HepG2 (cell line): ENCODE measurements around the gene RCAN2. TPM values are rescaled to one million over a fixed set of nuclear protein-coding genes. Genes with fewer than 3 reads are reported as not detected.

ENCODE experiments used
- ATAC-seq: fragments of 200-7000 bp; cut with Tn5 transposase; 3 replicates; pipeline ENCODE4 v1.9.1; 2020; ENCODE audit warnings: mild to moderate bottlenecking, moderate library complexity
- BruUV-seq: library from RNA; stranded (reverse); fragments of 400-500 nt; replicated peaks from 2 replicates; lab custom pipeline; 2021; lab: Mats Ljungman, UMichigan
- CTCF ChIA-PET: fragments of 300-600 bp; formaldehyde crosslinking; extraction: SDS; loops from one replicate; lab custom pipeline; 2021; ENCODE audit warnings: low total read pairs, inconsistent platforms, low intra/inter-chr PET ratio; lab: Yijun Ruan, JAX
- POLR2A ChIA-PET: fragments of 350-600 bp; sonication (Branson Sonifier 250); formaldehyde crosslinking; loops from one replicate; lab custom pipeline; 2020; ENCODE audit warnings: antibody characterized with exemption, inconsistent platforms; lab: Yijun Ruan, JAX
- DNase-seq: peaks from one replicate; pipeline ENCODE4 v3.0.0-alpha.2; 2015; ENCODE audit warnings: low spot score
- FAIRE-seq: peaks from 3 replicates; lab custom pipeline; 2011; peaks lifted over from hg19 to GRCh38; lab: Jason Lieb, UNC
- H2AFZ ChIP-seq: one replicate; pipeline ENCODE4 v1.6.1; 2011; ENCODE audit warnings: low read length, inconsistent platforms
- H3K27ac ChIP-seq: fragments of 300-600 bp; 3 replicates; pipeline ENCODE4 v1.8.0; 2011; ENCODE audit warnings: mixed run types, mild to moderate bottlenecking, mixed read lengths, low read length, inconsistent platforms; ENCODE audit not compliant: insufficient read depth; ENCODE audit errors: extremely low read length
- H3K27me3 ChIP-seq, 2 experiments: fragments of 200-600 bp in 1 of 2; 2 replicates in 1 of 2; 3 replicates in 1 of 2; pipeline versions ENCODE4 v1.6.0 to v1.8.0; 2011; ENCODE audit warnings: low read length in 2 of 2, mild to moderate bottlenecking in 2 of 2, moderate library complexity in 2 of 2, inconsistent platforms in 1 of 2; ENCODE audit not compliant: insufficient read depth in 2 of 2, control insufficient read depth in 1 of 2
- H3K36me3 ChIP-seq, 2 experiments: fragments of 200-600 bp in 1 of 2; replicated peaks in 1 of 2; 2 replicates in 1 of 2; 3 replicates in 1 of 2; pipeline versions ENCODE4 v1.5.1 to v1.8.0; 2011; ENCODE audit warnings: low read length in 2 of 2, inconsistent platforms in 1 of 2; ENCODE audit not compliant: insufficient read depth in 2 of 2, control insufficient read depth in 1 of 2
- H3K4me1 ChIP-seq: 2 replicates; pipeline ENCODE4 v1.5.1; 2012; ENCODE audit warnings: low read length, inconsistent platforms; ENCODE audit not compliant: insufficient read depth
- H3K4me2 ChIP-seq: 2 replicates; pipeline ENCODE4 v1.6.0; 2011; ENCODE audit warnings: low read depth, low read length, inconsistent platforms
- H3K4me3 ChIP-seq, 3 experiments: fragments of 200-600 bp in 1 of 3; sonication (generic), shearing (Covaris generic) in 1 of 3; replicated peaks in 1 of 3; 2 replicates each; pipeline ENCODE4 v1.5.1; 2011 to 2016; ENCODE audit warnings: low read length in 3 of 3, inconsistent platforms in 2 of 3, low read depth in 2 of 3, mild to moderate bottlenecking in 2 of 3, control low read depth in 1 of 3, mixed read lengths in 1 of 3; ENCODE audit not compliant: insufficient read depth in 1 of 3
- H3K79me2 ChIP-seq: one replicate; pipeline ENCODE4 v1.6.1; 2011; ENCODE audit warnings: low read length, inconsistent platforms; ENCODE audit not compliant: insufficient read depth
- H3K9ac ChIP-seq: 2 replicates; pipeline ENCODE4 v1.6.0; 2011; ENCODE audit warnings: mild to moderate bottlenecking, low read depth, low read length, inconsistent platforms; ENCODE audit not compliant: insufficient read depth
- H3K9me3 ChIP-seq: 2 replicates; pipeline ENCODE4 v1.5.1; 2012; ENCODE audit warnings: mild to moderate bottlenecking, low read length
- H4K20me1 ChIP-seq: 2 replicates; pipeline ENCODE4 v1.6.0; 2011; ENCODE audit warnings: inconsistent platforms, mild to moderate bottlenecking, low read length, moderate library complexity; ENCODE audit not compliant: insufficient read depth
- CREM ChIP-seq, 2 experiments: sonication (generic) in 1 of 2; formaldehyde crosslinking in 1 of 2; IDR thresholded peaks; 2 replicates each; pipeline versions ENCODE4 v1.4.0 to v1.6.1; 2016 to 2020; ENCODE audit warnings: antibody characterized with exemption in 1 of 2, mild to moderate bottlenecking in 1 of 2, missing genetic modification reagents in 1 of 2
- NFYC ChIP-seq: IDR thresholded peaks from 2 replicates; pipeline ENCODE4 v1.6.1; 2016; ENCODE audit warnings: missing genetic modification reagents, missing compliant biosample characterization
- PCBP2 ChIP-seq: fragments of 200-400 bp; formaldehyde crosslinking; optimal IDR thresholded peaks from 2 replicates; pipeline ENCODE3; 2018; ENCODE audit warnings: low read length, low read depth; ENCODE audit not compliant: poor library complexity, severe bottlenecking
- POGZ ChIP-seq: sonication (generic); formaldehyde crosslinking; IDR thresholded peaks from 2 replicates; pipeline ENCODE4 v1.4.0; 2020; ENCODE audit warnings: mild to moderate bottlenecking, missing genetic modification reagents
- SNAPC5 ChIP-seq: sonication (generic); formaldehyde crosslinking; IDR thresholded peaks from 2 replicates; pipeline ENCODE4 v1.8.1; 2023; ENCODE audit warnings: mild to moderate bottlenecking, missing genetic modification reagents, borderline replicate concordance
- U2AF2 ChIP-seq: fragments of 200-400 bp; formaldehyde crosslinking; IDR thresholded peaks from 2 replicates; pipeline ENCODE4 v1.6.1; 2017; ENCODE audit warnings: low read depth, mild to moderate bottlenecking, low read length
- ZFP91 ChIP-seq: sonication (generic); formaldehyde crosslinking; IDR thresholded peaks from 2 replicates; pipeline ENCODE4 v1.9.0; 2022; ENCODE audit warnings: missing genetic modification reagents, mild to moderate bottlenecking, borderline replicate concordance
- ZMYM3 ChIP-seq: sonication (generic); formaldehyde crosslinking; IDR thresholded peaks from 2 replicates; pipeline ENCODE4 v1.5.1; 2020; ENCODE audit warnings: mild to moderate bottlenecking, missing genetic modification reagents
- ZNF557 ChIP-seq: sonication (generic); formaldehyde crosslinking; IDR thresholded peaks from 2 replicates; pipeline ENCODE4 v1.4.0; 2020; ENCODE audit warnings: missing genetic modification reagents
- WGBS: methylation state at CpG from one replicate; pipeline ENCODE4 v1.1.6; 2017; ENCODE audit warnings: low lambda C conversion rate; 5-methylcytosine and 5-hydroxymethylcytosine counted together
- in situ Hi-C: cut with HindIII; loops from 2 replicates; pipeline ENCODE4 v1.10.0; 2017; ENCODE audit warnings: low pct_unique_long_range_greater_than_20kb; ENCODE audit not compliant: extremely low pct_ligation_motif_present
- intact Hi-C: fragments of 100-400 bp; cut with micrococcal nuclease; formaldehyde crosslinking; loops from one replicate; pipeline ENCODE4 v1.10.0; 2022; ENCODE audit not compliant: unreplicated experiment
- polyA plus RNA-seq, 8 experiments: library from polyadenylated mRNA; depleted of rRNA in 3 of 8; stranded (reverse) in 7 of 8; unstranded in 1 of 8; fragments of >200 nt; fragmentation: Illumina TruSeq in 4 of 8; extraction: Trizol in 4 of 8; gene quantifications; 2 replicates each; pipeline versions ENCODE4 v1.2.1 to v1.2.3, GENCODE V29; 2011 to 2016; ENCODE audit warnings: low read depth in 4 of 8, missing spikeins in 1 of 8, mixed read lengths in 1 of 8; ENCODE audit not compliant: insufficient read depth in 1 of 8
- total RNA-seq, 5 experiments: library from RNA; depleted of rRNA; stranded (reverse); fragments of >200 nt; fragmentation: Illumina TruSeq; extraction: Trizol; gene quantifications; 2 replicates each; pipeline ENCODE4 v1.2.3, GENCODE V29; 2016; ENCODE audit warnings: low read depth in 1 of 5

The RCAN2 gene
- total and polyA plus RNA-seq, 2 of the 13 experiments (the other 11 are each of a cell fraction or from before 2014, with no cell fraction given) = not detected

- ChIA-PET POLR2A (no interaction called here), CTCF (no interaction called here)
- 2% methylated on average over 2 of the region's 2 CpGs for WGBS
- intact Hi-C loops (no loop called here), in situ Hi-C loops (loop anchor here (25.0 kb wide), 1 partner anchor 784 kb away; no protein-coding TSS in a partner anchor)
- Histone ChIP-seq H2AFZ (no peak overlapping the region), H3K27me3 (no peaks in the 10 kb centered on the region), H3K79me2 (no peaks in the 10 kb centered on the region), H3K4me2 (no peak overlapping the region), H3K4me1 (no peaks in the 10 kb centered on the region), H3K27ac (no peak overlapping the region), H3K9ac (no peak overlapping the region), H4K20me1 (no peaks in the 10 kb centered on the region), H3K4me3 (no peak overlapping the region), H3K36me3 (no peaks in the 10 kb centered on the region), H3K9me3 (no peaks in the 10 kb centered on the region)
- no peak for DNase-seq
- no peak for FAIRE-seq
- no TSS peak for BruUV-seq
- TF ChIP-seq SNAPC5 (CRISPR knock-in tag) (no peak), U2AF2 (no peak), CREM (IDR thresholded peaks at IDR 0.05) (no peak), CREM (CRISPR knock-in tag; IDR thresholded peaks at IDR 0.05) (no peak), PCBP2 (no peak)
- no peak for ATAC-seq
Measured at GRCh38 chr6:46203391-46204177, 287.7 kb downstream of the RCAN2 start.

GRCh38 chr6:46201702-46202101 lies 289.5 kb downstream of the RCAN2 start:
- H2AFZ ChIP-seq = no peak overlapping the region
- H3K79me2 ChIP-seq = no peaks in the 10 kb centered on the region
- DNase-seq (no peak), FAIRE-seq (no peak), ATAC-seq (no peak)
- POLR2A ChIA-PET = no interaction called here
- H3K27ac ChIP-seq = no peak overlapping the region
- no peaks in the 10 kb centered on the region for H3K4me1 ChIP-seq
- in situ Hi-C loops = loop anchor here (25.0 kb wide), 1 partner anchor 786 kb away; no protein-coding TSS in a partner anchor
- H3K4me2 ChIP-seq = no peak overlapping the region
- H4K20me1 ChIP-seq = no peaks in the 10 kb centered on the region
- H3K27me3 ChIP-seq = no peaks in the 10 kb centered on the region
- H3K9ac ChIP-seq = no peak overlapping the region
- H3K4me3 ChIP-seq = no peak overlapping the region
- no peaks in the 10 kb centered on the region for H3K9me3 ChIP-seq
- H3K36me3 ChIP-seq = no peaks in the 10 kb centered on the region
- 3% methylated on average over 4 of the region's 4 CpGs for WGBS
- TF ChIP-seq ZFP91 (CRISPR knock-in tag) (no peak), NFYC (CRISPR knock-in tag) (no peak), ZMYM3 (CRISPR knock-in tag) (no peak), ZNF557 (CRISPR knock-in tag) (no peak), POGZ (CRISPR knock-in tag) (no peak)
- BruUV-seq = no TSS peak
- CTCF ChIA-PET = no interaction called here
- intact Hi-C loops = no loop called here
